Right renal pelvis (tissue), 4 donors: ENCODE results near the gene MAFG. TPM values are rescaled to one million over a fixed set of nuclear protein-coding genes. Genes with fewer than 3 reads are reported as not detected.

Source experiments
- DNase-seq, 4 donors: peaks; one replicate each; pipeline ENCODE4 v3.0.0-alpha.2; 2013; ENCODE audit warnings: low read depth in 4 of 4, low spot score in 3 of 4, missing footprints in 1 of 4
- polyA plus RNA-seq, 4 donors: library from polyadenylated mRNA; unstranded; fragments of 120-200 nt; gene quantifications; one replicate each; pipeline ENCODE4 v1.2.1, GENCODE V29; 2013; ENCODE audit not compliant: insufficient read length in 4 of 4

The MAFG gene
- polyA plus RNA-seq = 10 to 100 TPM; 12.3 to 12.6 (median 12.3) TPM

DNA sequence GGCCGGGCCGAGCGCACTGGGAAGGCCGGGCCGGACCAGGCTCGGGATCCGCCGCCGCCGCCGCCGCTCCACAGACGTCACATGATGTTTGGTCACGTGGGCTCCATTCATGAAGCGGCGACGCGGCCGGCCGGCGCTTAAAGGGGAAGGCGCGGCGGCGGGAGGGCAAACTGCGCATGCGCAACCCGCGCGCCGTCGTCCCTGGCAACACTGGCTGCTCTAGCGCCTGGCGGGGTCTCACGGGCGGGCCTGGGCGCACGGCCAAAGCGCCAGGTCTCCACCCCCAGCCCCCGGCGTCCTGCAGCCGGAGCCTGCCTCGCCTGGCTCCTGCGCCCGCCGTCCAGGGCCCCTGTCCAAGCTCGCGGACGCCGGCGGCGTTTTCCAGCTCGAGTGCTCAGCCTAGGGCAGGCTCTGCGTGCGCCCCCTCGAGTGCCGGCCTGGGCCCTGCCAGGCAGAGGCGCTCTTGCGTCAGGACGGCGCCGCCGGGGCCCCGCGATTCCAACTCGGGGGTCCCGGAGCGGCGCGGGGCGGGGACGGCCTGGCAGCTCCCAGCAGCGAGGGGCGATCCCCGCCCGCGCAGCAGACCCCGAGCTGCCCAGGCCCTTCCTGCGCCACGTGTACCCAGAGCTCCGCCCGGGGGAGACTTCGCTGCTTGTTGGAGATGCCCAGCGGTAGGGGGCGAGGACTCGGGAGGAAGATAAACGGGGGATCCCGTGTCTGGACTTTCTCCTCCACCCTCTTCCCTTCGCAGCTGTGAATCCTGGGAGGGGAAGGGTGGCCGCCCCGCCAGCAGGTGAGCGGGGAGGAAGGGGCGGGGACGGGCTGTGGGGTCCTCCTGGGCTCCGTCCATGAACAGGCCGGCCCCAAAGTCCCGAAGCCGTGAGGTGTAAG is at the start of gene MAFG:
MAFG (minus strand) TSS at position 83 of the 891 bp plus-strand sequence. CDS start 4,550 bp downstream, outside the sequence.
- DNase-seq = peak; percentile 91 to 95 (median 94)

DNA sequence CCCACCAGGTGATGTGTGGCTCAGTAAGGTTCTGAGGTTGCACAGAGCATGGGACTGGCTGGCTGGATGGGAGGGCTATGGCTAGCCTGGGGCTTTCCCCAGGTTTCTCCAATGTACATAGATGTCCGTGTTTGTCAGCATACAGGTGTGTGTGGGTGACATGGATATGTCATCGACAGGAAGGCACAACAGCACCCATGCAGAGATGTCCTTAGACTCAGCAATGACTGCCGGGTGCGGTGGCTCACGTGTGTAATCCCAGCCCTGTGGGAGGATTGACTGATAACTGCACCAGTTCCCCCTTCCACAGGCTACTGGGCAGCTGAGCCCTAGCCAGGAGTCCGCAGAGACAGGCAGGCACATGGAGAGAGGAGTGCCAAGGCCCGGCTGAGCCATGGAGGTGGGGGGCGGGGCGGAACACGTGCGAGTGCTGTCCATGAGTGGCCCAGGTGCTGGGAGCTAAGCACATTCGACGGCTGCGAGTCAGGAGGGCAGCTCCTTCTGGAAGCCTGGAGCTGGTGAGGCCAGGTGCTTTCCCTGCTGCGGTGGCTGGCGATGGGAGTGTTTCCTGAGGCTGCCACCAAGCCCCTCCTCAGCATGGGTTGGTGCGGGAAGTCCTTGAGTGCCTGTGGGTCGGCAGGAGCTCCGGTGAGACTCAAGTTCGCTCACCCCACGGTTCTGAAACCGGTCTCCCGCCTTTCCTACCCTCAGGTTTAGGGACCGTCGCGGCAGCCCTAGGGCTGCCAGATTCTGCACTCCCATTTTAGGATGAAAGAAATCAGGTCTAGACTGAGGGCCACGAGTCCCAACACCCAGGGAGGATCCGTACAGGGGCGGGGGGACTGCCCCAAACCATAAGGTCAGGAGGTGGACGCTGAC is 49.0 kb upstream of the MAFG start:
- DNase-seq = no peak

DNA sequence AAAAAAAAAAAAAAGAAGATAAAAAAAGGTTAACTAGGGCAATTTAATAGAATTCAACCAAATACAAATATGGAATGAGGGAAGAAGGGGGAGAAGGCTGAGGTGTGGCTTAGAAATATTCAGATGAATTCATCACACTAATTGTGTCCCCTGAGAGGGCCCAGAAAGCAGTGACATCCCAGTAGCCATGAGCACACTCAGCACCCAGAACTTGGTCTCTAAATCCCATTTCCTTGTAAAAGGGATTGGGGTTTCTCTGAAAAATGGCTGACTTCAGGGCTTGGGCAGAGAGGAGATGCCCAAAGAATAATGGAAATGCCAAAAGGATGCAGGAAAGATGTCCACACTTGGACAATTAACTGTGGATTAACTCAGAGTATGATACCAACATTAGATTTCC is 45.9 kb upstream of the MAFG start:
- DNase-seq = no peak

DNA sequence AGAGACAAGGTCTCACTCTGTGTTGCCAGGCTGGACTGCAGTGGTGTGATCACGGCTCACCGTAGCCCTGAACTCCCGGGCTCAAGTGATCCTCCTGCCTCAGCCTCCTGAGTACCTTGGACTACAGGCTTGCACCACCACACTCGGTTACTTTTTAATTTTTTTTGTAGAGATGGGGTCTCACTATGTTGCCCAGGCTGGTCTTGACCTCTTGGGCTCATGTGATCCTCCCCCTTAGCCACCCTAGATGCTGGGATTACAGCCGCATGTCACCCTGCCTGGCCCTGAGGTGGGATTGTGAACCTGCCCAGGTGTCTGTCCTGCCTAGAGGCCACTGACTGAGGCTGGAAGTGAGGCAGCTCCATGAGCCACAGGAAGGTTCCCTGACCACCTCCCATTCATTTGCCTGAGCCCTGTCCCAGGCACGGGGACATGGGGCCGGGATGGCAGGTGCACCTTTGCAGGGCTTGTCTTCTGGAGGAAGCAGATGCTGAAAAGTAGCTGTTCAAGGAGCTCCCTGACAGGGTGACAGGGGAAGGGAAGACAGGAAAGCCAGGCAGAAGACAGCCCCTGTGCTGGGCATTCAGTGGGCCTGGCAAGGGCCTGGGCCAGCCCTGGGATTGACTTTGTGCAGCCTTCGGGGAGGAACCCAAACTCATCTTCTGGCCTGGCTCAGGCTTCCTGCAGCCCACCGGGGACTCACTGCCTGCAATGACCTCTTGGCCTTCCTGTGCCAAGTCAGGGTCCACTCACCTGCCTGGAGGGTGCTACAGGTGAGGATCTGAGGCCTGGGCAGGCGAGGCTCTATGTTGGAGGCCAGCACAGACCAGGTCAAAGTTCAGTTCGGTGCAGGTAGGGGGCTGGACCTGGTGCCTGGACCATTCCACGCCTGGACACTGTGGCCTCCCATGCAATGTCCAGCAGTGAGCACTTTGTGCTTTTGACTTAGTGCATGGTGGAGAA is 41.6 kb upstream of the MAFG start:
- DNase-seq = no peak

DNA sequence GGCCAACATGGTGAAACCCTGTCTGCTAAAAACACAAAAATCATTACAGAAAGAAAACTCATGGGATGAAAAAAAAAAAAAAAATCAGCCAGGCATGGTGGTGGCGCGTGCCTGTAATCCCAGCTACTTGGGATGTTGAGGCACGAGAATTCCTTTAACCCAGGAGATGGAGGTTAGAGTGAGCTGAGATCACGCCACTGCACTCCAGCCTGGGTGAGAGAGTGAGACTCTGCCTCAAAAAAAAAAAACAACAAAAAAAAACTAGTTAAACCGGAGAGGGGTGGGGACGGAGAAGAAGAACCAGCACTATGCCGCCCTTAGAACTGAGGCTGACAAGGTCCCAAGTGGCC is 40.8 kb upstream of the MAFG start:
- DNase-seq = no peak

DNA sequence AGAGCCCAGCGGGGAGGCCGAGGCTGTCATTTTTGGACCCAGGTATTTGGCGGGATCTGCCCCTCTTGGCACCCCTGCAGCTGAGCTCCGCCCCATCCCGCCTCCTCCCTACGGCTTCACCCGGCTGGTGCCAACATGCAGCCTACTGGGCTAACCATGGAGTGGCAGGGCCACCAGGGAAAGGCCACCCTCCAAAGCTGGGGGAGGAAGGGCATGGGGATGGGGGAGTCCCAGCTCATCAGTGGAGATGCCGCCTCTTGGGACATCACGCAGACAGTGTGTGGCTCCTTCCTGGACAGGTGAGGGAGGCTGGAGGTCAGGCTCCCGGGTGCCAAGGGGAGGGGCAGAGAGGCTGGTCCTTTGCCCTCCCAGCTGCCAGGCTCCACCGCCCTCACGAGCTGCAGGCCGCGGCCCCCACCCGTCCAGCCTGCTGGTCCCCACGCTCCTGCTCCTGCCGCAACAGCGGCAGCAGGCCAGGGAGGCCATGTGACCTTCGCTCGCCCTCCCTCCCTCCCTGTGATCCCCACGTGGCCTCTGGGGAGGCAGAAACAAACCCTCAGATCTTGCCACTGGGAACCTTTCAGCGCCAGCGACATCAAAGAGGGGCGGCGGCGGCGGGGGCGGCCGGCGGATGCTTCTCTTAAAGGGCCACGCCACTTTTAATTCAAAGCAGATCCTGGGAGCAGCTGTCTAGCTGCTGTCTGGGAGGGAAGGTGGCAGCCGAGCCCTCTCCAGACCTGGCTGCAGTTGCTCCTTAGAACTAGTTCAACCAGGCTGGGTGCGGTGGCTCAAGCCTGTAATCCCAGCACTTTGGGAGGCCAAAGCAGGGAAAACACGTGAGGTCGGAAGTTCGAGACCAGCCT is 40.2 kb upstream of the MAFG start:
- DNase-seq = peak in 1 of 4 donors; percentile 55

DNA sequence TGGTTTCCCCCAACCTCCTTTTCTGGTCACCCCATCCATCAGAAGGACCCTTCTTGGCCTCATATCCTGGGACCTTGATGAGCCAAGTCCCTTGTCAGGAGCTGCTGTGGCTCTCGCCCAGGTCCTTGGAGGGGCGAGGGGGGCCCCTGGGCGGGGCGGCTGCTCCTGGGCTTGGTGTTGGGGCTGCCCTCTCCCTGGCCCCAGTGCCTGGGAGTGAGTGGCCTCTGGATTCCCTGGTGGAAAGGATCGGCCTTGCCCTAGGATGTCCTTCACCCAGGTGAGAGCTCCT is 39.7 kb upstream of the MAFG start:
- no peak for DNase-seq

DNA sequence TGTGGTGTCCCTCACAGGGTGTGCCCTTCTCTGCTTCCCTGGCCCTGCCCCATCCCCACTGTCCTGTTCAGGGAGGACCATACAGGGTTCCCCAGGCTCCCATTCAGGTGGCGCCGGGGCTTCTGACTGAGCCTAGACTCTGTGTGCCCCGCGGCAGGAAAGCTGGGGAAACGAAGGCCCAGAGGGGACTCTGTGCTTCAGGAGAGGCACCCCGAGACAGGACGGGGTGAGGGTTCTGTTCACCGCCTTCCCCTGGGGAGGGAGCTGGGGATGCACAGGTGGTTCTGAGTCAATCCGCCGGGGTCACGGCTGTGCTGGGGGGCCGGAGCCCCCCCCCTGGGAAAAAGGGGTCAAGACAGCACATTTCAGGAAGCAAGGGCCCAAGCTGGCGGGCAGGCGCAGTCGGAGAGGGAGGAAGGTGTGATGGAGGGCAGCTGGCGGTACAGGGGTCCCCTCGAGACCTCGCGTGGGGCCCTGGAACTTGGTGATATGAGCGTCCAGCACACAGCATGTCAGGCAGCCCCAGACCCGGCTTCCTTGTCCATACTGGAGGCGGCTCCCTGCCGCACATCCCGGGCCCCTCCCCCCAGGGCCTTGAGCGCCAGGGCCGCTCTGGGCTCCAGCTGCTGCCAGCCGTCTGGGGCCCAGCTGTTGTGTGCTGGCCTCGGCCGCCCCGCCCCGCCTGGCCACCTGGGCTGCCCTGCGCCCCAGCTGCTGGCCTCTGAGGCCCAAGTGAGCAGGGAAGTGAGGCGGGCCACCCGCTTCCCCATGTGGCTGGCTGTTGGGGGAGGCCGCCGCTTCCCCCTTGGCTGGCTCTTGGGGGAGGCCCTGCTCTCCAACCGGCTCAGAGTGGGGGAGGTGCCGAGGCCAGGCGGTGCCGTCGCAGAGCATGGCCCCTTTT is 39.1 kb upstream of the MAFG start:
- no peak for DNase-seq

DNA sequence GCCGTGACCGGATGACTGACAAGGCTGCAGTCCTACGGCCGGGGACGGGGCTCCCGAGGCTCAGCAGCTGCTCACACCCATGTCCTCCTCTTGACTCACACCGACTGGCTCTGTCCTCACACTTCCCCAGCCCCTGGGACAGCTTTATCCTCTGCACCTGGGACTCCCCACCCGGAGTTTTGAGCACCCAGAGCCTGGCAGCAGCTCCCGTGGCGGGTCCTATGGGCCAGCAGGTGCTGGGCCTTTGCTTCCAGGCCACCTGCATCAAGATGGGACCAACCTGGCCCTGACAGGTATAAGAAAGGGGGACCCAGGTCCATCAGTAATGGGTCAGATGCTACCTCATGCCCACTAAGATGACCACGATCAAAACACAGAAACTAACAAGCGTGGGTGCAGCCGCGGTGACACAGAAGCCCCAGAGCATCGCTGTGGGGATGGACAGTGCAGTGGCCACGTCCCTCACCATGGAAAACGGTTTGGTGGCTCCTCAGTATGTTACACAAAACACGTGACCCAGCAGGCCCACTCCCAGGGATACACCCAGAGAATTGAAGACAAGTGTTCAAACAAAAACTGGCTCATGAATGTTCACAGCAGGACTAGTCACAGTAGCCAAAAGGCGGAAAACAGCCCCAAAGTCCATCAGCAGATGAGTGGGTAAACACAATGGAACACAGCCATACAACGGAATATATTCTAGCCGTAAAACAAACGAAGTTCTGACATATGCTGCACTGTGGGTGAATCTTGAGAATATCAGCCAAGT is 36.7 kb upstream of the MAFG start:
- DNase-seq = no peak

DNA sequence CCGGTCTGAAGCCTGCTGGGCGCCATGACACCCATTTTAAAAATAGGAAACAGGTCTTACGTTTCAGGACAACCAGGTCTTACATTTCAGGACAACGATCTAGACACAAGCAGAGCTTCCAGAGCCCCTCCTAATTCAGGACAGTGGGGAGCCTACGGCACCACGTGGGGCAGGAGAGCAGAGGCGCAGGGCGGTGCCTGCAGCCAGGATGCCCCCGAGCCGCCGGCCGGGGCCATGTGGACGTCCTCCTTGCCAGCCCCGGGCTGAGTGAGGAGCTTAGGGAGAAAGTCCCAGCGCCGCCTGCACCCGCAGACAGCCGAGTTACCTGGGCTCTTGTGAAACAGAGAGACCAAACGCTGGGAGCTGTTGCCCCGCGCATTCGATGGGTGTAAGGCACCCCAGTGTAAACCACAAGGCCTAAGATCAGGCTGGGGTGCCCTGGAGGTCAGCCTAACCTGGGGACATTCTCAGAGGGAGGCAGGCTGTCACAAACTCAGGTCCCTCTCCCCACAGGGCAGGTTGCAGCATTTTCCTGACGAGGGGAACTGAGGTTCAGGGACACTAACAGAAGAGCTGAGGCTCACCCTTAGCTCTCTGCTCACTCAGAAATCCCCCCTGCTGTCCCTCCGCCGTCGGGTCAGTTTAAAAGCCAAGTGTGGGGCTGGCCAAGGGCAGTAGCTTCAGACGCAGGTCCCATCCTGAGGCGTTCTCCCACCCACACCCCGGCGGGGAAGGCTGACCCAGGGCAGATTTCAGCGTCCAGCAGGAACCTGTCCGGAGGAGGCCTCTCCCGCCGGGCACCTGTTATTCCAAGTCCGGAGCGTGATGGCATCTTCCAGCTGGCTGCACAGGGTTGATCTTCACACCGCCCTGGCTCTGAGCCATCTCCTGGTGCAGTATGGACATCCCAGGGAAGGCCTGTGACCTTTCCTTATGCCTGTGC is 35.2 kb upstream of the MAFG start:
- DNase-seq = no peak

DNA sequence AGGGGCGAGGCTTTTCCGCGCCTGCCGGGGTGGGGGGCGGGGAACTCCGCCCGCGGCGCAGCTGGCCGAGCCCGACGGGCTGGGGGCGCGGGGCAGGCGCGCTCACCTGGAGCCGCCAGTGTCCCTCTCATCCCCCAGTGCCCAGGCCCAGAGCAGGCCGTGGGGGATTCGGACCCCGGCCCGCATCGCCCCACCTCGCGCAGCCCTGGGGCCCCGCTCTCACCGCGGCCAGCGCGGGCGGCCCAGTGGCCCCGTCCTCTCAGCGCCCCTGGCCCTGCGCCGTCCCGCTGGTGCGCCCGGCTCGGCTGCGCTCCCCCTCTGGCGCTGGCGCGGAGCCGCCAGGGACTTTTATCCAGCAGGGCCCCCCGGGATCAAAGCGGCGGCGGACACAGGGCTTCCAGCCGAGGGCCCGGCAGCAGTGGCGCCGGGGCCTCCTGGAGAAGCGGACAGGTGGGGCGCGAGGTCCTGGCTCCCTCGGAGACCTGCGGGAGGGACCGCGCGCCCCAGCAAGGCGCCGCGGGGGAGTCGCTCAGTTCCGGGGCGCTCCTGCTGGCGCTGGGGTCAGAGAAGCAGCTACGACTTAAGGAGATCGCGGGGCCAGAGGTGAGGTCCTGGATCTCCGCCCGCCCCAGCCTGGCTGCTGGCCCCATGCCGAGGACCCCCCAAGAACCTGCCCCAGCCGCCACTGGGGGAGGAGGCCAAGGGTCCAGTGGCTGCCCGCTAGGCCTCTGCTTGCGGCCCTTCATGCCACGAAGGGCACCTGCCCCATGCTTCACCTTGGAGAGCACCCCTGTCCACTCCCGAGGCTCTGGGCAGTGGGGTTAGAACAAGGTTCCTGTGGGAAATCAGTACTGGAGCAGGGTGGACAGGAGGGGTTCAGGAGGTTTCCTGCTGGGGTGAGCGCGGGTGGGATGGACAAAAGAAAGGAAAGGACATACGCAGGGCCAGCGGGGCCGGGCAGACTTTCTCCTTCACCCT is 34.3 kb upstream of the MAFG start:
- no peak for DNase-seq

DNA sequence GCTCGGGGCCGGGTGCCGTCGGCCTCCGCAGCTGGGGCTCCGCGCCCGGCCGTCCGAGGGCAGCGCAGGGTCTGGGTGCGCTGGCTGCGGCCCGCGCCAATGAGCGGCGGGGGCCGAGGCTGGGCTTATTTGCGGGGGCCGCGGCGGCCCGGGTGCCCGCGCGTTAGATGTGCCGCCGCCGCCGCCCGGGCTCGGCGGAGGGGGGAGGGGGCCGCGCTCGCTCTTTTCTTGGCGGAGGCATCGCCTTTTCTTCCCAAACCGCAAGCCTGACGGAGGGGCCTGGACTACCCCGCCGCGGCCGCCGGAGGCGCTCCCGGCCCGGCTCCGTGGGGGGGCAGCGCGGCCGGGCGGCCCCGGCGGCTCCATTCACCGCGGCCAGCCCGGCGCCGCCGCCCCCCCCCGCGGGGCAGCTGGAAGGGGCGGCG is 33.6 kb upstream of the MAFG start, which contains the start of gene NOTUM:
NOTUM (minus strand) TSS at position 101 of the 425 bp plus-strand sequence. CDS start 278 bp downstream, outside the sequence.
- no peak for DNase-seq

DNA sequence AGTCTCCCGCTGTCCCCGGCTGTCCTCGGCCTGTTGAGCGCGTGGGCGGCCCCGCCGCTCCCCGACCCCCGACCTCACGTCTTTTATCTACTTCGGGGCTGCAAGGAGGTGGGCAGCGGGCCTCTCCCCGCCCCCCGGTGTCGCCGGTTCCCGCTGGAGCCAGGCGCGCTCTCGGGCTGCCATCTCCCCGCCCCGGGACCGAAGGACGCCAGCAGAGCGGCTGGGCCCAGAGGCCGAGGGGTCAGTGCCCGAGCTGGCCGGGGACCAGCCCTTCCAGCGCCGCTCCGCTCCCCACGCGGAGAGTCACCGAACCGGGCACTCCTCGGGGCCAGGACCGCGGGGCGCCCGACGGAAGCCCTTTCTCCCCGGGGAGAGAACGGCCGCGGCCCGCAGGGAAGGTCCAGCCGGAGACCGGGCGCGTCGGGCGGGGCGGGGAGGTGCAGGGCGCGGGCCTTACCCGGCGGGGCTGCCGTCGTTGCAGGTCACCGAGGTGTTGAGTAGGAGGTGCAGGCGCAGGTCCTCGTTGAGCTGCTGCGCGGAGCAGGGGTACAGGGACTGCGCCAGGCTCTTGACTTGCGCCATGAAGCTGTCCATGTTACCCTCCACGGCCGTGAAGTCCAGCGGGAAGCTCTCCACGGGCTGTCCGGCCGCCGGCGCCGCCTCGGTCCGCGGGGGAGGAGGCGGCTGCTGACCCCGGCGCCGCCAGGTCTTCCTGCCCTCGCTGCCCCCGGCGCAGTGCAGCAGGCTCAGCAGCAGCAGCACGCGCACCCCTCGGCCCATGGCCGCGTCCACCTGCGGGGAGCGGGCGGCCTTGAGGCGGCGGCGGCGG is 32.8 kb upstream of the MAFG start:
- no peak for DNase-seq

DNA sequence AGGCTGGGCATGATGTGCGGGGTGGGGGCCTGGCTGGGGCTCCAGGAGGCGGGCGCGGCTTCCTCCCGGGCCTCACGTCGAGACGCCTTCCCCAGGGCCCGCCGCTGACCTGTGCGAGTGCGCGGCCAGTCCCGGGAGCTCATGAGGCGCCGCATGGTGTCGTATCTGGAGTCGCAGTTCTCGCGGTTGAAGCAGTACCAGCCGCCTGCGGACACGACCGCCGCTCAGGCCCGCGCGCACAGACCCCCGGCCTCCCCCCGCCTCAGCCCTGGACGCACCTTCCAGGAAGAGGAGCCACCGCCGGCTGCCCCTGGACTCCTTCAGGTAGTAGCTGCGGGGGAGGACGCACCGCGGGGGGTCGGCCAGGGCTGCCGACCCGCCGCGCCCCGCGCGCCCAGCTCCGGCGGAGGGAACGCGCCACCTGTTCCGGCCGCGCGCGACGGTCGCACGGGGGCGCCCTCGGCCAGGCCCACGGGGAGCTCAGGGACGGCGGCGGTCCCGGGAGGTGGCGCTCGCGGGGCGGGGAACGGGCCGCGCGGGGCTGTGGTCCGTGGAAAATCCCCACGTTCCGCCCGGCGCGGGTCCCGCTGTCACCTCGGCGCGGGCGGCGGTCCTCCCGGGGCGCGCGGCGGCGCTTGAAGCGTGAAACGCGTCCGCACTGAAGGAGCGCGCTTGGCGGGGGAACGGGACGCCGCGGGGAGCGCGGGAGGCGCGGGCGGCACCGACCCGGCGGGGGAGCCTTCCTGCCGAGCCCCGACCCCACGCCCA is 32.0 kb upstream of the MAFG start:
- no peak for DNase-seq
